ENCODE measurements around the gene SLC32A1.

SLC32A1 gene, protein sequence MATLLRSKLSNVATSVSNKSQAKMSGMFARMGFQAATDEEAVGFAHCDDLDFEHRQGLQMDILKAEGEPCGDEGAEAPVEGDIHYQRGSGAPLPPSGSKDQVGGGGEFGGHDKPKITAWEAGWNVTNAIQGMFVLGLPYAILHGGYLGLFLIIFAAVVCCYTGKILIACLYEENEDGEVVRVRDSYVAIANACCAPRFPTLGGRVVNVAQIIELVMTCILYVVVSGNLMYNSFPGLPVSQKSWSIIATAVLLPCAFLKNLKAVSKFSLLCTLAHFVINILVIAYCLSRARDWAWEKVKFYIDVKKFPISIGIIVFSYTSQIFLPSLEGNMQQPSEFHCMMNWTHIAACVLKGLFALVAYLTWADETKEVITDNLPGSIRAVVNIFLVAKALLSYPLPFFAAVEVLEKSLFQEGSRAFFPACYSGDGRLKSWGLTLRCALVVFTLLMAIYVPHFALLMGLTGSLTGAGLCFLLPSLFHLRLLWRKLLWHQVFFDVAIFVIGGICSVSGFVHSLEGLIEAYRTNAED

GRCh38 chr20:38723848-38724625, at the start of gene SLC32A1:
Gene SLC32A1, plus strand, starts transcription at chr20:38724486. Its CDS starts 239 bp downstream, at chr20:38724725.
- H3K27ac ChIP-seq (ENCODE audit: low read depth, low read length), result no peak within 1 kb of the TSS
- peaks cover 42% of the 10 kb centered on the region for H3K27me3 ChIP-seq (ENCODE audit: control insufficient read depth, low read length)
- no peaks in the 10 kb centered on the region for H4K20me1 ChIP-seq (ENCODE audit: control insufficient read depth, insufficient read depth, low read depth, low read length)
- H3F3A ChIP-seq (ENCODE audit: control insufficient read depth, insufficient read depth), result no peaks in the 10 kb centered on the region
- no peaks in the 10 kb centered on the region for H3K9me2 ChIP-seq (replicated peaks; ENCODE audit: control insufficient read depth, low read length)
- H3K79me2 ChIP-seq (ENCODE audit: control insufficient read depth, low read length), result no peaks in the 10 kb centered on the region
- H3K36me3 ChIP-seq (ENCODE audit: control insufficient read depth, low read length), result no peaks in the 10 kb centered on the region
- peak within 1 kb of the TSS; percentile 34 for H3K4me2 ChIP-seq (ENCODE audit: low read length)
- no peaks in the 10 kb centered on the region for H3K9me3 ChIP-seq (ENCODE audit: control insufficient read depth, insufficient read depth, low read length)
- H3K4me1 ChIP-seq (ENCODE audit: control insufficient read depth, low read length), result peaks cover 18% of the 10 kb centered on the region
- H3K4me3 ChIP-seq (ENCODE audit: low read length), result peak within 1 kb of the TSS; percentile 26
- TF ChIP-seq CTCF (IDR thresholded peaks at IDR 0.05; ENCODE audit: low read depth, low read length, poor library complexity, severe bottlenecking), result no peak
- no peak for TF ChIP-seq EZH2phosphoT487 (IDR thresholded peaks at IDR 0.05; ENCODE audit: borderline replicate concordance, low read length)

- peak overlapping the region; percentile 90; the same call in 1 of the 2 replicates for H3K4me2 ChIP-seq (ENCODE audit: low read length)
- TF ChIP-seq CTCF (IDR thresholded peaks at IDR 0.05; ENCODE audit: low read depth, low read length, poor library complexity, severe bottlenecking) (no peak), EZH2phosphoT487 (IDR thresholded peaks at IDR 0.05; ENCODE audit: borderline replicate concordance, low read length) (no peak)
- peaks cover 8% of the 10 kb centered on the region; the same call in 1 of the 2 replicates for H3K27me3 ChIP-seq (ENCODE audit: control insufficient read depth, low read length)
Measured at GRCh38 chr20:38674765-38675133, 49.5 kb upstream of the SLC32A1 start.

DNA sequence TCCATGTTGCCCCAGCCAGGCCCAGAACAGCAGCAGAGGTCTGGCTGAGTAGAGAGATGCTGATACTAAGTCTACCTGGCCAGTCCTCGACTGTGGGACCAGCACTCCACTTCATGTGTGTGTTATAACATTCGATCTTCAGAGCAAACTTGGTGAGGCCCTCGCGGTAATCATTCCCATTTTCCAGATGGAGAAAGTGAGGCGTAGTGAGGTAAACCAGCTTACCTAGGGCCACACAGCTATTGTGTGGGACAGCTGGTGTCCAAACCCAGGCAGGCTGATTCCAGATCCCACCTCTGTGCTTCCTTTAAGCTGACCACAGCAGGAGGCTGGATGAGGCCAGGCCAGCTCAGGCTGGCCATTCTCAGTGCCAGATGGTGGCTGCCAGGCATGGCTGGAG, 47.7 kb upstream of the SLC32A1 start:
- Histone ChIP-seq H3K79me2 (ENCODE audit: control insufficient read depth, low read length) (no peaks in the 10 kb centered on the region), H3K27ac (ENCODE audit: low read depth, low read length) (no peak overlapping the region), H3F3A (ENCODE audit: control insufficient read depth, insufficient read depth) (no peaks in the 10 kb centered on the region), H3K9me3 (ENCODE audit: control insufficient read depth, insufficient read depth, low read length) (no peaks in the 10 kb centered on the region), H3K4me3 (ENCODE audit: low read length) (no peak overlapping the region), H3K27me3 (ENCODE audit: control insufficient read depth, low read length) (peaks cover 11% of the 10 kb centered on the region), H3K9me2 (replicated peaks; ENCODE audit: control insufficient read depth, low read length) (no peaks in the 10 kb centered on the region), H3K4me2 (ENCODE audit: low read length) (no peak overlapping the region), H3K36me3 (ENCODE audit: control insufficient read depth, low read length) (no peaks in the 10 kb centered on the region), H4K20me1 (ENCODE audit: control insufficient read depth, insufficient read depth, low read depth, low read length) (no peaks in the 10 kb centered on the region), H3K4me1 (ENCODE audit: control insufficient read depth, low read length) (peaks cover 7% of the 10 kb centered on the region)
- TF ChIP-seq EZH2phosphoT487 (IDR thresholded peaks at IDR 0.05; ENCODE audit: borderline replicate concordance, low read length), result no peak
- no peak for TF ChIP-seq CTCF (IDR thresholded peaks at IDR 0.05; ENCODE audit: low read depth, low read length, poor library complexity, severe bottlenecking)

More at GRCh38 chr20:38674765-38675133, 49.5 kb upstream of the SLC32A1 start:
- no peaks in the 10 kb centered on the region for H4K20me1 ChIP-seq (ENCODE audit: control insufficient read depth, insufficient read depth, low read depth, low read length)
- H3K9me2 ChIP-seq (replicated peaks; ENCODE audit: control insufficient read depth, low read length), result no peaks in the 10 kb centered on the region
- H3F3A ChIP-seq (ENCODE audit: control insufficient read depth, insufficient read depth), result no peaks in the 10 kb centered on the region
- no peaks in the 10 kb centered on the region for H3K9me3 ChIP-seq (ENCODE audit: control insufficient read depth, insufficient read depth, low read length)
- H3K4me1 ChIP-seq (ENCODE audit: control insufficient read depth, low read length), result peaks cover 7% of the 10 kb centered on the region
- H3K4me3 ChIP-seq (ENCODE audit: low read length), result peak overlapping the region; percentile 38; the same call in 1 of the 2 replicates
- H3K36me3 ChIP-seq (ENCODE audit: control insufficient read depth, low read length), result no peaks in the 10 kb centered on the region
- H3K27ac ChIP-seq (ENCODE audit: low read depth, low read length), result no peak overlapping the region
- no peaks in the 10 kb centered on the region for H3K79me2 ChIP-seq (ENCODE audit: control insufficient read depth, low read length)
